ENCODE results near the gene C4A.
"Not testable (repeated sequence)": the region's sequence is repeated elsewhere in the genome, so short reads cannot be mapped to it uniquely, and the experiment has no call there.

GRCh38 chr6:32049149-32049548, 67.3 kb downstream of the C4A start:
- TF ChIP-seq CTCF, POLR2A, EP300 (IDR thresholded peaks at IDR 0.05): not testable (repeated sequence)

All from suprapubic skin (tissue), 3 donors.